NCI-H2196 (cell line): Measurements from ENCODE around the gene ABCG1.

Experiments used
- DNase-seq: peaks from one replicate; lab custom pipeline; 2025; ENCODE audit not compliant: unreplicated experiment; lab: John Stamatoyannopoulos, UW

ABCG1 gene

GRCh38 chr21:42266971-42267556, 48.1 kb downstream of the ABCG1 start:
- DNase-seq, result no peak

GRCh38 chr21:42269386-42269785, 50.4 kb downstream of the ABCG1 start:
- DNase-seq, result no peak

- no peak for DNase-seq
These were observed 52.1 kb downstream of the ABCG1 start for GRCh38 chr21:42271065-42271464.

GRCh38 chr21:42272109-42272962, 53.4 kb downstream of the ABCG1 start:
- no peak for DNase-seq

GRCh38 chr21:42272984-42273600, 54.2 kb downstream of the ABCG1 start:
- no peak for DNase-seq

GRCh38 chr21:42276076-42276475, 57.1 kb downstream of the ABCG1 start:
- no peak for DNase-seq

GRCh38 chr21:42276526-42277154, 57.7 kb downstream of the ABCG1 start:
- DNase-seq, result no peak

- DNase-seq, result no peak
These were observed 58.7 kb downstream of the ABCG1 start for GRCh38 chr21:42277593-42277992.

- DNase-seq, result no peak
These were observed 59.7 kb downstream of the ABCG1 start for GRCh38 chr21:42278451-42279149.

GRCh38 chr21:42279341-42279871, 60.5 kb downstream of the ABCG1 start:
- DNase-seq, result no peak

- DNase-seq, result no peak
These were observed 60.9 kb downstream of the ABCG1 start for GRCh38 chr21:42279888-42280287.

GRCh38 chr21:42280356-42281180, 61.6 kb downstream of the ABCG1 start:
- no peak for DNase-seq

GRCh38 chr21:42281181-42281680, 62.3 kb downstream of the ABCG1 start:
- DNase-seq, result no peak

- no peak for DNase-seq
These were observed 63.1 kb downstream of the ABCG1 start for GRCh38 chr21:42282021-42282420.

- no peak for DNase-seq
These were observed 63.8 kb downstream of the ABCG1 start for GRCh38 chr21:42282715-42283114.

- DNase-seq, result no peak
These were observed 66.8 kb downstream of the ABCG1 start for GRCh38 chr21:42285569-42286245.

- DNase-seq, result no peak
These were observed 67.5 kb downstream of the ABCG1 start for GRCh38 chr21:42286416-42286815.

GRCh38 chr21:42287193-42288083, 68.5 kb downstream of the ABCG1 start:
- DNase-seq, result no peak
